ENCODE results near the gene ISG15. TPM values are rescaled to one million over a fixed set of nuclear protein-coding genes. Genes with fewer than 3 reads are reported as not detected.
A peak's percentile ranks its signal among the peaks of the same experiment; 100 is the strongest.

ISG15 gene
- total RNA-seq (10 to 100 TPM; 12.7 to 53.6 TPM), polyA plus RNA-seq (100 to 1,000 TPM; 208 to 234 TPM)
- long read RNA-seq, donor 1, transcript ISG15-201 (2 exons, 711 nt) = major isoform, 18 of 18 reads
- long read RNA-seq, donor 1, partial matches to known transcripts = 0 of 18 reads
- long read RNA-seq, donor 1, other reads (novel, unspliced or antisense) = 0 of 18 reads
- long read RNA-seq, donor 2, transcript ISG15-201 (2 exons, 711 nt) = major isoform, 11 of 11 reads
- long read RNA-seq, donor 2, partial matches to known transcripts = 0 of 11 reads
- long read RNA-seq, donor 2, other reads (novel, unspliced or antisense) = 0 of 11 reads
- long read RNA-seq, donor 3, transcript ISG15-201 (2 exons, 711 nt) = major isoform, 8 of 8 reads
- long read RNA-seq, donor 3, partial matches to known transcripts = 0 of 8 reads
- long read RNA-seq, donor 3, other reads (novel, unspliced or antisense) = 0 of 8 reads
- long read RNA-seq, donor 4, transcript ISG15-201 (2 exons, 711 nt) = major isoform, 9 of 9 reads
- long read RNA-seq, donor 4, partial matches to known transcripts = 0 of 9 reads
- long read RNA-seq, donor 4, other reads (novel, unspliced or antisense) = 0 of 9 reads
- long read RNA-seq, donor 5, transcript ISG15-201 (2 exons, 711 nt) = major isoform, 23 of 28 reads
- long read RNA-seq, donor 5, partial matches to known transcripts = 5 of 28 reads
- long read RNA-seq, donor 5, other reads (novel, unspliced or antisense) = 0 of 28 reads

- H3K27me3 ChIP-seq (ENCODE audit: control insufficient read depth in 3 of 3, insufficient read depth in 3 of 3, low read length in 2 of 3) = no peaks in the 10 kb centered on the region
- H3K4me3 ChIP-seq = peak within 1 kb of the TSS; percentile 68
- H3K36me3 ChIP-seq (ENCODE audit: control insufficient read depth in 4 of 4, insufficient read depth in 4 of 4, low read length in 4 of 4) = no peaks in the 10 kb centered on the region
- peak within 1 kb of the TSS; percentile 46 to 95 for H3K27ac ChIP-seq (ENCODE audit: low read depth in 1 of 2, low read length in 1 of 2)
- peak; percentile 93 to 96 (median 96) for DNase-seq
- peak within 1 kb of the TSS in 1 of 2 donors; percentile 96 for H3K9ac ChIP-seq (ENCODE audit: insufficient read depth in 1 of 2, low read length in 2 of 2)
- H3K4me1 ChIP-seq (ENCODE audit: control insufficient read depth in 5 of 5, insufficient read depth in 5 of 5, low read length in 5 of 5) = peaks cover 0 to 16% (median 3%) of the 10 kb centered on the region in 5 donors
- H3K9me3 ChIP-seq (ENCODE audit: control insufficient read depth in 4 of 4, insufficient read depth in 3 of 4, low read length in 3 of 4) = no peaks in the 10 kb centered on the region
- TF ChIP-seq CTCF (IDR thresholded peaks at IDR 0.05; ENCODE audit: control extremely low read depth, extremely low read depth) = no peak
- ATAC-seq (ENCODE audit: insufficient read depth, low FRiP score) = peak; percentile 92
- WGBS, 2 donors = 2 to 6% methylated on average over 26 to 30 of the region's 30 CpGs
These were observed at the start of gene ISG15 for GRCh38 chr1:1013105-1013921. Gene ISG15, plus strand, starts transcription at chr1:1013497. Its CDS starts 77 bp downstream, at chr1:1013574.

GRCh38 chr1:963746-964525 lies 49.4 kb upstream of the ISG15 start:
- H3K27me3 ChIP-seq (ENCODE audit: control insufficient read depth in 3 of 3, insufficient read depth in 3 of 3, low read length in 2 of 3) = peaks cover 0 to 13% (median 2%) of the 10 kb centered on the region in 3 donors
- peaks cover 0 to 20% (median 0%) of the 10 kb centered on the region in 5 donors for H3K4me1 ChIP-seq (ENCODE audit: control insufficient read depth in 5 of 5, insufficient read depth in 5 of 5, low read length in 5 of 5)
- TF ChIP-seq CTCF (IDR thresholded peaks at IDR 0.05; ENCODE audit: control extremely low read depth, extremely low read depth) = no peak
- peaks cover 0 to 9% (median 0%) of the 10 kb centered on the region in 4 donors for H3K36me3 ChIP-seq (ENCODE audit: control insufficient read depth in 4 of 4, insufficient read depth in 4 of 4, low read length in 4 of 4)
- H3K4me3 ChIP-seq = no peak overlapping the region
- DNase-seq (no peak), ATAC-seq (ENCODE audit: insufficient read depth, low FRiP score) (no peak)
- H3K9me3 ChIP-seq (ENCODE audit: control insufficient read depth in 4 of 4, insufficient read depth in 3 of 4, low read length in 3 of 4) = no peaks in the 10 kb centered on the region
- H3K27ac ChIP-seq (ENCODE audit: low read depth in 1 of 2, low read length in 1 of 2) = no peak overlapping the region
- H3K9ac ChIP-seq (ENCODE audit: insufficient read depth in 1 of 2, low read length in 2 of 2) = no peak overlapping the region
- WGBS, 2 donors = 96% methylated on average over 46 to 47 of the region's 47 CpGs

GRCh38 chr1:964691-965525 lies 48.4 kb upstream of the ISG15 start:
- Histone ChIP-seq H3K36me3 (ENCODE audit: control insufficient read depth in 4 of 4, insufficient read depth in 4 of 4, low read length in 4 of 4) (peaks cover 0 to 9% (median 0%) of the 10 kb centered on the region in 4 donors), H3K4me1 (ENCODE audit: control insufficient read depth in 5 of 5, insufficient read depth in 5 of 5, low read length in 5 of 5) (peaks cover 0 to 18% (median 0%) of the 10 kb centered on the region in 5 donors), H3K9ac (ENCODE audit: insufficient read depth in 1 of 2, low read length in 2 of 2) (no peak overlapping the region), H3K27me3 (ENCODE audit: control insufficient read depth in 3 of 3, insufficient read depth in 3 of 3, low read length in 2 of 3) (peaks cover 0 to 22% (median 11%) of the 10 kb centered on the region in 3 donors), H3K9me3 (ENCODE audit: control insufficient read depth in 4 of 4, insufficient read depth in 3 of 4, low read length in 3 of 4) (no peaks in the 10 kb centered on the region), H3K27ac (ENCODE audit: low read depth in 1 of 2, low read length in 1 of 2) (no peak overlapping the region), H3K4me3 (no peak overlapping the region)
- DNase-seq = no peak
- no peak for ATAC-seq (ENCODE audit: insufficient read depth, low FRiP score)
- no peak for TF ChIP-seq CTCF (IDR thresholded peaks at IDR 0.05; ENCODE audit: control extremely low read depth, extremely low read depth)
- WGBS, 2 donors = 93 to 95% methylated on average over 36 to 41 of the region's 51 CpGs
